ENCODE results near the gene SLC6A7. TPM values are rescaled to one million over a fixed set of nuclear protein-coding genes. Genes with fewer than 3 reads are reported as not detected.

Gene SLC6A7
- total RNA-seq, 4 donors from 2014 or later = not detected

DNA sequence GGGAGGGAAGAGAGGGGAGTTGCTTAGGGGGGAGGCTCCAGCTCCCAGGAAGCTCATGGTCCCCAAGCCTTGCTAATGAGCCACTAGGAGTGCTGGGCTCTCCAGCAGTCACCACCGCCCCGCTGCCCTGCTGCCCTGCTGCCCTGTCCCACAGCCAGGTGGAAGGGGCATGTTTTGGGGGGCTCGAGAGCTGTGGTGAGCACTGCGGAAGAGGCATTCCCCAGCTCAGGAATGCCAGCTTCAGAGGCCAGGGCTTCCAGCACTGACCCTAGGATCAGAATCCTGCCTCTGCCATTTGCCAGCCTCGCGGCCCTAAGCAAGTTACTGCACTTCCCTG is 16.9 kb downstream of the SLC6A7 start:
- 85 to 95% methylated on average over 6 of the region's 6 CpGs for WGBS, 2 donors
- DNase-seq (ENCODE audit: low spot score in 2 of 2) = no peak
- Histone ChIP-seq H3K4me1 (no peaks in the 10 kb centered on the region), H3K36me3 (no peaks in the 10 kb centered on the region), H3K9me3 (no peaks in the 10 kb centered on the region), H3K27ac (no peak overlapping the region), H3K4me3 (no peak overlapping the region), H3K27me3 (no peaks in the 10 kb centered on the region)
- TF ChIP-seq POLR2A (IDR thresholded peaks at IDR 0.05) (no peak), EP300 (IDR thresholded peaks at IDR 0.05) (no peak)
- TF ChIP-seq, protein P1, sequence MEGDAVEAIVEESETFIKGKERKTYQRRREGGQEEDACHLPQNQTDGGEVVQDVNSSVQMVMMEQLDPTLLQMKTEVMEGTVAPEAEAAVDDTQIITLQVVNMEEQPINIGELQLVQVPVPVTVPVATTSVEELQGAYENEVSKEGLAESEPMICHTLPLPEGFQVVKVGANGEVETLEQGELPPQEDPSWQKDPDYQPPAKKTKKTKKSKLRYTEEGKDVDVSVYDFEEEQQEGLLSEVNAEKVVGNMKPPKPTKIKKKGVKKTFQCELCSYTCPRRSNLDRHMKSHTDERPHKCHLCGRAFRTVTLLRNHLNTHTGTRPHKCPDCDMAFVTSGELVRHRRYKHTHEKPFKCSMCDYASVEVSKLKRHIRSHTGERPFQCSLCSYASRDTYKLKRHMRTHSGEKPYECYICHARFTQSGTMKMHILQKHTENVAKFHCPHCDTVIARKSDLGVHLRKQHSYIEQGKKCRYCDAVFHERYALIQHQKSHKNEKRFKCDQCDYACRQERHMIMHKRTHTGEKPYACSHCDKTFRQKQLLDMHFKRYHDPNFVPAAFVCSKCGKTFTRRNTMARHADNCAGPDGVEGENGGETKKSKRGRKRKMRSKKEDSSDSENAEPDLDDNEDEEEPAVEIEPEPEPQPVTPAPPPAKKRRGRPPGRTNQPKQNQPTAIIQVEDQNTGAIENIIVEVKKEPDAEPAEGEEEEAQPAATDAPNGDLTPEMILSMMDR (IDR thresholded peaks at IDR 0.05) = no peak

DNA sequence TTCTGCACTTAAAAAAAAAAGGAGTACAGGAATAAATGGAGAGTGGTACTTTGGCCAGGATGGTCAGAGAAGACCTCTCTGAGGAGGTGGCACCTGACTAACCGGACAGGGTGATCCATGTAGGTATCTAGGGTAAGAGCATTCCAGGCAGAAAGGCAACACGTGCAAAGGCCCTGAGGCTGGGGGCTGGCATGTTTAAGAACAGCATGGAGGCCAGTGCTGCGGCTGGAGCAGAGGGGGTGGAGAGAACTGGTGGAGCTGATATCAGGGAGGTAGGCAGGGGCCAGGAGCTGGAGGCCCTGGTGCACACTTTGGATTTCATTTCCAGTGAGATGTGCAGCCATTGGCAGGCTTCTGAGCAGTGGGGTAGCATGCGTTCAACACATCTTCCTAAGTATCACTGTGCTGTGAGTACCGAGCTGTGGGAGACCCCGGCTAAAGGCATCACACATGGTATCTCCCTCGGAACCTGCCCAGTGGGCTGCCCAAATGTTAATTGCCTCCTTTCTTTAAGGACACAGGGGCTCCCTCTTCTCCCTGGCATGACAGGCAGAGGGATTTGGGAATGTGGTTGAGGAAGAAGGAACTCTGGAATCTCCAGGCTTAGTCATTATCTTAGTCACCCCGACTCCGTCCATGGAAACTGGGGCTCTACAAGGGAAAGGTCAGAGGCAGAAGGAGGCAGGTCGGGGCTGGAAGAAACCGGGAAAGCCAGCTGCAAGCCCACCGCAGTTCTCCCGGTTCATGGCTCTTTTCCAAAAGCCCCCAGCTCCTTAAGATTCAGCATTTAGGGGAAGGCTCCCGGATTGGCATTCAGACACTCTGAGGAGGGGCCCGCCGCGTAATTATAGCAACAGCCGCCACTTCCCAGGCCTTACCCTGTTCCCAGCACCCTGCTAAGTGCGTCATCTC is 18.6 kb downstream of the SLC6A7 start:
- no peak for TF ChIP-seq EP300 (IDR thresholded peaks at IDR 0.05)
- TF ChIP-seq, protein P1 (IDR thresholded peaks at IDR 0.05) = no peak
- TF ChIP-seq POLR2A (IDR thresholded peaks at IDR 0.05) = no peak
- no peak overlapping the region for H3K4me3 ChIP-seq
- H3K9me3 ChIP-seq = no peaks in the 10 kb centered on the region
- no peaks in the 10 kb centered on the region for H3K4me1 ChIP-seq
- 71 to 72% methylated on average over 18 to 19 of the region's 19 CpGs for WGBS, 2 donors
- no peaks in the 10 kb centered on the region for H3K27me3 ChIP-seq
- H3K27ac ChIP-seq = no peak overlapping the region
- no peaks in the 10 kb centered on the region for H3K36me3 ChIP-seq
- no peak for DNase-seq (ENCODE audit: low spot score in 2 of 2)

DNA sequence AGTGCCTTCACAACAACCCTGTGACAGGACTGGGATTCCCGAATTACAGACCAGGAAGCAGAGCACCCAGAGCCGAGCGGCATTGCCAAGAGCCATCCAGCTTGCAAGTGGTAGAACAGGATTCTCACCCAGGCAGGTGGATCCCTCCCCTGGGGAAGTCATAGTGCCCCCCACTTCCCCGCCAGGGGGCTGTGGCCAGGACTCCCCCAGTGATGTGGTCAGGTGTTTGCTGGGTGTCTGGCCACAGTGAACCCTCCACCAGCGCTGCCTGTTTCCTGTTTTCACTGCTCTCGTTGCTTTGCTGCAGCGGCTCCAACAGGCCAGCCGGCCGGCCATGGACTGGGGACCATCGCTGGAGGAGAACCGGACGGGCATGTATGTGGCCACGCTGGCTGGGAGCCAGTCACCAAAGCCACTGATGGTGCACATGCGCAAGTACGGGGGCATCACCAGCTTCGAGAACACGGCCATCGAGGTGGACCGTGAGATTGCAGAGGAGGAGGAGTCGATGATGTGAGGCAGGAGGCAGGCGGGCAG is 19.3 kb downstream of the SLC6A7 start:
- no peak for TF ChIP-seq EP300 (IDR thresholded peaks at IDR 0.05)
- TF ChIP-seq, protein P1 (IDR thresholded peaks at IDR 0.05) = no peak
- TF ChIP-seq POLR2A (IDR thresholded peaks at IDR 0.05) = no peak
- Histone ChIP-seq H3K36me3 (no peaks in the 10 kb centered on the region), H3K27ac (peak overlapping the region in 1 of 4 donors; percentile 27), H3K4me1 (peaks cover 0 to 7% (median under 1%) of the 10 kb centered on the region in 4 donors), H3K4me3 (no peak overlapping the region), H3K9me3 (no peaks in the 10 kb centered on the region), H3K27me3 (no peaks in the 10 kb centered on the region)
- DNase-seq (ENCODE audit: low spot score in 2 of 2) = peak in 1 of 2 donors; percentile 16
- 78 to 80% methylated on average over 21 of the region's 21 CpGs for WGBS, 2 donors

DNA sequence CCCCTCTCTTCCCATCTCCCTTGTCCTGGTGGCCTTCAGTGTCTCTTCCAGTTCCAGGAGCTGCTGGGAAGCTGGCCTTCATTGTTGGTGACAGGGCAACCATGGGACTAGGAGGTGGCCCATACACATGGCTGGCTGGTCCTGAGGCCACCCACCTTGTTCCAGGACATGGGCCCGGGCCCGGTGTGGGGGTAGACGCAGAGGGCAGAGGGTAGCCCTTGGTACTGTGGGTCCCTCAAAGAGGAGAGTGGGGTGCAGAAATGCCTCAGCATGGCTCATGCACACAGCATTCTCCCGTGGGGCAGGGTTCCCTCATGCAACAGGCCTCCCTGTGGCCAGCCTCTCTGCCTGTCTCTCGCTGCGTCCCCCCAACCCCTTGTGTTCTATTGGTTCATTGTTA is 20.8 kb downstream of the SLC6A7 start:
- H3K27ac ChIP-seq = no peak overlapping the region
- H3K4me3 ChIP-seq = no peak overlapping the region
- peaks cover 0 to 12% (median 2%) of the 10 kb centered on the region in 4 donors for H3K4me1 ChIP-seq
- TF ChIP-seq EP300 (IDR thresholded peaks at IDR 0.05) = no peak
- no peak for TF ChIP-seq POLR2A (IDR thresholded peaks at IDR 0.05)
- TF ChIP-seq, protein P1 (IDR thresholded peaks at IDR 0.05) = no peak
- no peaks in the 10 kb centered on the region for H3K27me3 ChIP-seq
- H3K36me3 ChIP-seq = no peaks in the 10 kb centered on the region
- WGBS, 2 donors = 55 to 61% methylated on average over 6 of the region's 6 CpGs
- DNase-seq (ENCODE audit: low spot score in 2 of 2) = no peak
- H3K9me3 ChIP-seq = no peaks in the 10 kb centered on the region

All from tibial nerve (tissue), 4 donors.